Measurements from ENCODE around the gene EYS.

EYS gene

DNA sequence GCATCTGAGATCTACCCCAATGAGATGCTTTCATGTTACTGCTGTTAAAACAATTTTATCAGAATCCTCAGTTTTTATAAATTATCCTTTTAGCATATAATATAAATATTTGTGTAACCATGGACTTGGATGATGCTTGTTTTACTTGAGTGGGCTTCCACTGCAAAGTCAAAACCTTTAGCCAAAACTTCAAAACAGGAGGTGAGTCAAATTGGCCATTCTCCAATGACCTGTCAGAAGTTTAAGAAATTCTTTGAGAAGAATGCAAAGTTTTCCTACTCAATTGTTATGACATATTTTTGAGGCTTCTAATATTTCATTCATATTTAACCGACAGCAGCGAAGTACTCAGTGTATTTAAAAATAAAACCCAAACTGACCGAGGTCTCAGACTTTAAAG lies 507.9 kb downstream of the EYS start:
- no peak for TF ChIP-seq CTCF (IDR thresholded peaks at IDR 0.05; ENCODE audit: extremely low read depth, missing control alignments)
- DNase-seq (ENCODE audit: low spot score): no peak

DNA sequence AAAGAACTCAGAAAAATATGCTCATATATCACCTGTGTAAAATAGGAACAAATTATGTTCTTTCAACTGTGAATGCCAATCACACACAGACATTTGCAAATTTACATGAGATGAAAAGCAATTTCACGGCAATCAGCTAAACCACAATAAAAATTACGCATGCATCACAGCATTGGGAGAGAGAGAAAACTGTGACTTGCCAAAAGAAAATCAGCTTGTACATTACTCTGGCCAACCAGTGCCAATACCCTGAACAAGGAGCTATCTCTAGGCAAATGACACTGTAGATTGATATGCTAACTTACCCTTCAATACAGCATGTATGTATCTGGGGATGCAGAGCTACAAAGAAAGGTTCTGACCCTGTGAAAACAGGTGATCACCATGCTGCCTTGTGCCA lies 515.6 kb downstream of the EYS start:
- TF ChIP-seq CTCF (IDR thresholded peaks at IDR 0.05; ENCODE audit: extremely low read depth, missing control alignments): no peak
- DNase-seq (ENCODE audit: low spot score): no peak

- no peak for DNase-seq (ENCODE audit: low spot score)
- TF ChIP-seq CTCF (IDR thresholded peaks at IDR 0.05; ENCODE audit: extremely low read depth, missing control alignments): no peak
Measured at GRCh38 chr6:65189236-65189881, 517.7 kb downstream of the EYS start.

DNA sequence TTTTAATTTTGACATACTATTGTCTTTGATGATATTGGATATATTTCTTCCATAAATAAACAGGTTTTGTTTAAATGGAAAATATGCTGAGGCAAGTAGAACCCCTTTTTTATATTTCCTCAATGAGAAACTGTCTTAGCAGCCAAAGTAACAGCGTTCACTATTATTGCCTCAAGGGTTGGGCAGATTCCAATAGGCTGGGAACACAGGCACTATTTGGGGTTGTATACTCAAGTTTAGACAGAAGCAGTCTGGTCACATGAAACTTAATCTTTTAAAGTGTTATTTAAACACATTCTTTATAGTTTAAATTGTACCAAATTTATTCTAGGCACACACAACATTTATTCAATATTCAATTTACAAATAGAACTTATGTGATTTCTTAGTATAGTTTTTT lies 520.2 kb downstream of the EYS start:
- DNase-seq (ENCODE audit: low spot score): no peak
- no peak for TF ChIP-seq CTCF (IDR thresholded peaks at IDR 0.05; ENCODE audit: extremely low read depth, missing control alignments)

DNA sequence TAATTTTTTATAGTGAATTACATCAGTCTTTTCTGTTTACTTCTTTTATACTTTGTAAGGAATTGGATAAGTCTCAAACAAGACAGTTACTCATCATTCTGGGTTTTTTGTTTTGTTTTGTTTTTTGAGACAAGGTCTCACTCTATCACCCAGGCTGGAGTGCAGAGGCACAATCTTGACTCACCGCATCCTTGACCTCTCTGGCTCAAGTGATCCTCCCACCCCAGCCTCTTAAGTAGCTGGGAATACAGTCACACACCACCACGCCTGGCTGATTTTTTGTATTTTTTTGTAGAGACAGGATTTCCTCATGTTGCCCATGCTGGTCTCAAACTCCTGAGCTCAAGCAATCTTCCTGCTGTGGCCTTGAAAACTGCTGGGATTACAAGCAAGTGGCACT lies 524.3 kb downstream of the EYS start:
- no peak for DNase-seq (ENCODE audit: low spot score)
- no peak for TF ChIP-seq CTCF (IDR thresholded peaks at IDR 0.05; ENCODE audit: extremely low read depth, missing control alignments)

DNA sequence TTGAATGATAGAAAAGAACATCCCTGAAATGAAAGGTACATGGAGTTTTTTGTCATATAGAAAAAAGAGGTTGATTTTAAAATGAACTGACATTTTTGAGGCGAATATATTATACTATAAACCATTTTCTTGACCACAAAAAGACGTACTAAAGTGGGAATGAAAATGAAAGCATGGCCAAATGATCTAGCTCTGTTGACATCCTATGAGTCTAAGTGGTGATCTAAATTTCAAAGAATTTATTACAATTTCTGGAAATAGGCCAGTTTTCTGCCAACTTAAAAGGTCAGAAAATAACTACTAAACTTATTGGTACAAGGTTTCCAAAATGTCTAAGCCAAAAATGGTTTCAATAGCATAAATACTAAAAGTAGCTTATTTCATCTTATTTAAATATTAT lies 536.8 kb downstream of the EYS start:
- DNase-seq (ENCODE audit: low spot score): no peak
- TF ChIP-seq CTCF (IDR thresholded peaks at IDR 0.05; ENCODE audit: extremely low read depth, missing control alignments): no peak

GRCh38 chr6:65161661-65162060 lies 545.4 kb downstream of the EYS start:
- DNase-seq (ENCODE audit: low spot score): no peak
- no peak for TF ChIP-seq CTCF (IDR thresholded peaks at IDR 0.05; ENCODE audit: extremely low read depth, missing control alignments)

Measured in GM20000 (cell line).